GM12875 (cell line): Measurements from ENCODE around the gene SERHL2.
"Not testable (repeated sequence)": the region's sequence is repeated elsewhere in the genome, so short reads cannot be mapped to it uniquely, and the experiment has no call there.

ENCODE experiments used
- H3K4me3 ChIP-seq: one replicate; pipeline ENCODE4 v1.5.1; 2011; ENCODE audit warnings: low read depth, low read length, control low read depth
- TF ChIP-seq, protein P1 (sequence below): IDR thresholded peaks from 2 replicates; pipeline ENCODE4 v1.5.1; 2011; ENCODE audit warnings: low read depth, mild to moderate bottlenecking, control low read depth, inconsistent platforms, low read length, moderate library complexity, borderline replicate concordance; ENCODE audit not compliant: insufficient read depth

Gene SERHL2, protein sequence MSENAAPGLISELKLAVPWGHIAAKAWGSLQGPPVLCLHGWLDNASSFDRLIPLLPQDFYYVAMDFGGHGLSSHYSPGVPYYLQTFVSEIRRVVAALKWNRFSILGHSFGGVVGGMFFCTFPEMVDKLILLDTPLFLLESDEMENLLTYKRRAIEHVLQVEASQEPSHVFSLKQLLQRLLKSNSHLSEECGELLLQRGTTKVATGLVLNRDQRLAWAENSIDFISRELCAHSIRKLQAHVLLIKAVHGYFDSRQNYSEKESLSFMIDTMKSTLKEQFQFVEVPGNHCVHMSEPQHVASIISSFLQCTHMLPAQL

DNA sequence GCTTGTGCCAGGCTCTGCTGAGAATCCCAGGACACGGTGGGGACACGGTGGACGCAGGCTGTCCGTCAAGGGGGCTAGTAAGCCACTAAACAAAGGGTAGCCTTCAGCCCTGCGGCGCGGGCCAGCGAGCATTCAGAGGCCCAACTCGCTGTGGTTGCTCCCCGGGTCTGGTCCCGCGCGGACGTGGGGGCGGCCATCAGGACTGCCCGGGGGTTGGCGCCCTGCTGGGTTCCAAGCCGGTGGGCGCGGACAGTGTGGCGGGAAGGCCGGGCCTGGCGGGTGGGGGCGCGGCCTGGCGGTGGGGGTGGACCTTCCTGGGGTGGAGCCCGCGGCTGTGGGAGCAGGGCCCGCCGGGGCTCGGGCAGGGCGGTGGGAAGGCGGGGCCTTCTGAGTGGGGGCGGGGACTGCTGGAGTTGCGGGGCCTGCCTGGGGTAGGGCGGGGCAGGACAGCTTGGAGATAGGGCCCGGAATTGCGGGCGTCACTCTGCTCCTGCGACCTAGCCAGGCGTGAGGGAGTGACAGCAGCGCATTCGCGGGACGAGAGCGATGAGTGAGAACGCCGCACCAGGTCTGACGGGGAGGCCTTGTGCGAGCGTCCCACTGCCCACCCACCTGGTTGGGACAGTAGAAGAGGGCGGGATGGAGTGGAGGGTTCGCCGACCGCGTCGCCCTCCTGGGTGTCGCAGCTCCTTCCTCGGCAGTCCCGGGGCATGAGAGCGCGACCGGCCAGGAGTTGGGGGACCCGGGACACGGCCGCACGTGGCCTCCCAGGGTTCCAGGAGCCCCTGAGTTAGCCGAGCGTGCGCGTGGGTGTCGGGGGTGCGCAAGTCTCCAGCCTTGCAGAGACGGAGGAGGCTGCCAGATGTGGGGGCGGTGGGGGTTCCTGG is at the start of gene SERHL2:
SERHL2 (plus strand) TSS at position 482 of the 887 bp plus-strand sequence; CDS start at position 547, 65 bp downstream.
- H3K4me3 ChIP-seq: peak within 1 kb of the TSS; percentile 34
- TF ChIP-seq, protein P1, sequence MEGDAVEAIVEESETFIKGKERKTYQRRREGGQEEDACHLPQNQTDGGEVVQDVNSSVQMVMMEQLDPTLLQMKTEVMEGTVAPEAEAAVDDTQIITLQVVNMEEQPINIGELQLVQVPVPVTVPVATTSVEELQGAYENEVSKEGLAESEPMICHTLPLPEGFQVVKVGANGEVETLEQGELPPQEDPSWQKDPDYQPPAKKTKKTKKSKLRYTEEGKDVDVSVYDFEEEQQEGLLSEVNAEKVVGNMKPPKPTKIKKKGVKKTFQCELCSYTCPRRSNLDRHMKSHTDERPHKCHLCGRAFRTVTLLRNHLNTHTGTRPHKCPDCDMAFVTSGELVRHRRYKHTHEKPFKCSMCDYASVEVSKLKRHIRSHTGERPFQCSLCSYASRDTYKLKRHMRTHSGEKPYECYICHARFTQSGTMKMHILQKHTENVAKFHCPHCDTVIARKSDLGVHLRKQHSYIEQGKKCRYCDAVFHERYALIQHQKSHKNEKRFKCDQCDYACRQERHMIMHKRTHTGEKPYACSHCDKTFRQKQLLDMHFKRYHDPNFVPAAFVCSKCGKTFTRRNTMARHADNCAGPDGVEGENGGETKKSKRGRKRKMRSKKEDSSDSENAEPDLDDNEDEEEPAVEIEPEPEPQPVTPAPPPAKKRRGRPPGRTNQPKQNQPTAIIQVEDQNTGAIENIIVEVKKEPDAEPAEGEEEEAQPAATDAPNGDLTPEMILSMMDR: no peak

DNA sequence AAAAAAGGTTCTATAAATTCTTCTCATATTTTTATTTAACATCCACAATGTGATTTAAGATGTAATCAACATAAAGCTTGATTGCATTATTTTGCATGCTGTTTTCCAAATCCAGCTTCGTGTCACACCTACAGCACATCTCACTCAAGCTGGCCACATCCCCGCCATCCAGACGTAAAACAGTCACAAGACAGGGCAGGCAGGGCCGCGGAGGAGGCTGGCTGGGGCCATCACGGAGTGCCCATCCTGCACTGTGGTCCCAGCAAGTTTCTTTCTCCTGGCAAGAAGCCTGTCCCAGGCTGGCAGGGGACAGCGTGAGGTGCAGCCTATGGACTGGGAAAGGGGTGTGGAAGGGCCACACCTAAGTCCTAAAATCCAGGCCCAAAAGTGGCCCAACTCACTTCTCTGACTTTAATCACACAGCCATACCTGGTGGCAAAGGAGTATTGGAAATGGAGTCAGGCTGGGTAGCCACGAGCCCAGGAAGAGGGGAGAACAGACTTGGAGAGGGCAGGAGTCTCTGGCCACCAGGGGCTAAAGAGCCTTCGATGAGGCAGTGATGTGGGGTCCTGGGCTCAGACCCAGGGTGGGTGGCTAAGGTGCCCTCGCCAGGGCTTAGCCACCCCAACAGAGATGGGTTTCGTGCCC is 45.3 kb upstream of the SERHL2 start:
- not testable (repeated sequence) for H3K4me3 ChIP-seq

DNA sequence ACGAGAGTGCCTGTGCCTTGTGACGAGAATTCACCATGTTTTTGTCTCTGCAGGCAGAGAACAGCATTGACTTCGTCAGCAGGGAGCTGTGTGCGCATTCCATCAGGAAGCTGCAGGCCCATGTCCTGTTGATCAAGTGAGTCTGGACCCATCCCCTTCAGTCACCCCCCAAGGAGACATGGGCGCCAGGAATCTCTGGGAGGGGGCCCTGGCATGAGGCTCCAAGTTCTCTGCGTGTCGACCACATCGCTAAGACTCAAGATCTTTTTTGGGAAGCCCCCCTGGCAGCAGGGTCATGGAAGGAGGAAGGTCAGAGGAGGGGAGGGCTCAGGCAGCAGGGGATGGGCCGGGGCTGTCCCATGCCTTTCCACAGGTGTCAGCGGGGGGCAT is 44.8 kb upstream of the SERHL2 start:
- H3K4me3 ChIP-seq: not testable (repeated sequence)

DNA sequence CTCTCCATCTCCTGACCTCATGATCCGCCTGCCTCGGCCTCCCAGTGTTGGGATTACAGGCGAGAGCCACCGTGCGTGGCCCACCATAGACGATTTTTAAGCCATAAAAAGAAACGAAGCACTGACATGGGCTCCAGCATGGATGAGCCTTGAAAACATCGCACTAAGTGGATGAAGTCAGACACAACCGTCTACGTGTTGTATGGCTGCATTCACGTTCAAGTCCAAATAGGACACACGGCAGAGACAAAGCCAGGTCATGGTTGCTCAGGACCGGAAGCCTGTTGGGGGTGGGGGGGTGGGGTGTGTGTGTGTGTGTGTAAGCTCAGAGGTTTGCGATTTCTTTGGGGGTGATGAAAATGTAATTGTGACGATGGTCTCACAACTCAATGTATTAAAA is 44.2 kb upstream of the SERHL2 start:
- H3K4me3 ChIP-seq: no peak overlapping the region
- TF ChIP-seq, protein P1: no peak

DNA sequence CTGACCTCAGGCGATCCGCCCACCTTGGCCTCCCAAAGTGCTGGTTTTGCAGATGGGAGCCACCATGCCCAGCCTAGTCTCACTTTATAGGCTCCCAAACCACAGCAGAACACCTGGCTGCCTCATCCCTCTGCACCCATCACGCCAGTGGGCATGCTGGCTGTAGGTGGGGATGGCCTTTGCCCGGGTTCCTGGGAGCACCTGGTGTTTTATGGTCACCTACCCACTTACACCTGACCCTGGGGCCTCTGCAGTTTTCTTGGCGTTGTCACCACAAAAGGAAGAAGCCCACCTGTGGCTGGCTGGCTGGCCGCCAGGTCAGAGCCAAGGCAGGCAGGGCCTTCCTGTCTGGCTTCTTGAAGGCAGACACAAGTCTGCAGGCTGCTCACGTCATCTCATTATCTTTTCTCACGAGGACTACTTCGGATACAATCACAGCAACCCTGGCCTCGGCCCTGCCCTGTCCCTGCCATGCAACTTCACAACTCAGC is 42.3 kb upstream of the SERHL2 start:
- no peak overlapping the region for H3K4me3 ChIP-seq
- TF ChIP-seq, protein P1: no peak

DNA sequence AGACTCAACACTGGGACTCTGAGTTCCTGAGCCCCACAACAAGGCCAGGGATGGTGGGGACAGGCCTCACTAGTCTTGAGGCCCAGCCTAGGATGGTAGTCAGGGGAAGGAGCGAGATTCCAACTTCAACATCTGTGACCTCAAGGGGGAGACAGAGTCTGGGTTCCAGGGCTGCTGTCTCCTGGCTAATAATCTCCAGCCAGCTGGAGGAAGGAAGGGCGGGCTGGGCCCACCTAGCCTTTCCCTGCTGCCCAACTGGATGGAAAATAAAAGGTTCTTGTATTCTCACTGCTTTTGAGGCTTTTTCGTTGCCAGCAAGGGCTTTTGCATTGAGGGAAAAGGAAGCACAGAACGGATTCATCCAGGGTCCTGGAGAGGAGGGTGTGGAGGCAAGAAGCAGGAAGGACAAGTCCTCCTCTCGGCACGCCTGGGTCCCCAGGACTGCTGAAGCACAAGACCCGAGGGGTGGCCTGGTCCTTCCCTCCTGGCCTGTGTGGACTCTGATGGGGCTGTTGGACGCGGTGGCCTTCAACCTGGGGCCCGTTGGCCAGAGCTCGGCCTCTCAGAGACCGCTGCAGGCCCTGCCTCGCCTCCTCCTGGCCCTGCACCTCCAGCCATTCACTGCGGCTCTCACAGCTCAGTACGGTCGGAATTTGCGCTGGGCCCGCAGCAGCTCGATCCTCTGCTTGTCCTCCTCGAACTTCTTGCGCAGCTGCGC is 41.3 kb upstream of the SERHL2 start:
- not testable (repeated sequence) for H3K4me3 ChIP-seq
- TF ChIP-seq, protein P1: 0 out of 2 replicates have a peak, but pooled peaks have one; percentile 8

DNA sequence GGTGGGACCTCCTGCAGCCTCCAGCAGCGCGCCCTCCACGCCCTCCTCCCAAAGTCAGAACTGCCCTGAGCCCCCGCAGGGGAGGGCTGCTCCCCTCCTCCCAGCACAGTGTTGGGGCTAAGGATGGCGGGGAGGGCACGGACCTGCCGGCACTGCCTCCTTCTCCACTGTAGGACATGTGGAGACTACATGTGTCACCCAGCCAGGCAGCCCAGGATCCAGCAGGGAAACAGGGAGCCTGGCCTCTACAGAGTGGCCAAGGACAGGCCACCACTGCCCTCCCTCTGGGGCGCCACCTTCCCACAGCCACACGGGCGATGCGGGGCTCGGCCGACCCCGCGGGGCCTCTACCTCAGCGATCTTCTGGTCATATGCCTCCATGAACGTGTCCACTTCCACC is 39.4 kb upstream of the SERHL2 start:
- H3K4me3 ChIP-seq: not testable (repeated sequence)

DNA sequence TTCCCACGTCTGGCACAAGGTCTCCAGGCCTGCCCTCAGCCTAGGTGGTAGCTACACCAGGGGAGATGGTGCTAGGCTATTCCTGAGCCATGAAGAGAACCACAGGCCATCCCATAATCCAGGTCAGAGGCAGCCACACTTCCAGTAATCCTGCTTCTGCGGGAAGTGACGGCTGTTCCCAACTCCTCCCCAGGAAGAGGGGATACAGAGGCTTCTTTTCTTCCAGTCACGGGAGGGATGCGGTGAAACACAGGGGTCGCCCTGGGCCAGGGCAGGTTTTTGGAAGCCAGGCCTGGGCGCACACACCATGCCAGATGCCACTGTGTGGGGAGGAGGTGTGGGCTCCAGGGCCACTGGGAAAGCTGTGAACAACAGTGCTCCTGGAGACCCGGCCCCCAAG is 38.5 kb upstream of the SERHL2 start:
- not testable (repeated sequence) for H3K4me3 ChIP-seq
